Progenitor cell of endocrine pancreas (in vitro differentiated cells): ENCODE measurements around the gene CTXND1. TPM values are rescaled to one million over a fixed set of nuclear protein-coding genes. Genes with fewer than 3 reads are reported as not detected.

ENCODE experiments used
- DNase-seq: peaks from one replicate; pipeline ENCODE4 v3.0.0; 2021; ENCODE audit warnings: low spot score; ENCODE audit not compliant: unreplicated experiment
- H3K27ac Mint-ChIP-seq: 2 replicates; pipeline ENCODE4 v1.8.0; 2021; ENCODE audit warnings: mild to moderate bottlenecking, moderate library complexity, mixed read lengths
- H3K27me3 Mint-ChIP-seq: 2 replicates; pipeline ENCODE4 v1.8.0; 2021; ENCODE audit warnings: mixed read lengths
- H3K36me3 Mint-ChIP-seq: 2 replicates; pipeline ENCODE4 v1.8.0; 2022; ENCODE audit warnings: mixed read lengths; ENCODE audit not compliant: insufficient read depth
- H3K4me1 Mint-ChIP-seq: 2 replicates; pipeline ENCODE4 v1.8.0; 2021; ENCODE audit warnings: low read depth, mixed read lengths
- H3K4me3 Mint-ChIP-seq: 2 replicates; pipeline ENCODE4 v1.8.0; 2021; ENCODE audit warnings: low read depth, mild to moderate bottlenecking, moderate library complexity, mixed read lengths
- H3K9me3 Mint-ChIP-seq: 2 replicates; pipeline ENCODE4 v1.8.0; 2021; ENCODE audit warnings: low read depth, mixed read lengths
- total RNA-seq: library from RNA; stranded (reverse); gene quantifications from 2 replicates; pipeline ENCODE4 v1.2.1, GENCODE V29; 2021
- TF ChIP-seq, protein P1 (sequence below): fragments of 200-600 bp; sonication (generic); IDR thresholded peaks from one replicate; pipeline ENCODE4 v1.5.0; 2021; ENCODE audit warnings: antibody characterized with exemption, mild to moderate bottlenecking; ENCODE audit not compliant: unreplicated experiment

Gene CTXND1
- total RNA-seq, 1 donor from 2014 or later = 1.1 TPM

DNA sequence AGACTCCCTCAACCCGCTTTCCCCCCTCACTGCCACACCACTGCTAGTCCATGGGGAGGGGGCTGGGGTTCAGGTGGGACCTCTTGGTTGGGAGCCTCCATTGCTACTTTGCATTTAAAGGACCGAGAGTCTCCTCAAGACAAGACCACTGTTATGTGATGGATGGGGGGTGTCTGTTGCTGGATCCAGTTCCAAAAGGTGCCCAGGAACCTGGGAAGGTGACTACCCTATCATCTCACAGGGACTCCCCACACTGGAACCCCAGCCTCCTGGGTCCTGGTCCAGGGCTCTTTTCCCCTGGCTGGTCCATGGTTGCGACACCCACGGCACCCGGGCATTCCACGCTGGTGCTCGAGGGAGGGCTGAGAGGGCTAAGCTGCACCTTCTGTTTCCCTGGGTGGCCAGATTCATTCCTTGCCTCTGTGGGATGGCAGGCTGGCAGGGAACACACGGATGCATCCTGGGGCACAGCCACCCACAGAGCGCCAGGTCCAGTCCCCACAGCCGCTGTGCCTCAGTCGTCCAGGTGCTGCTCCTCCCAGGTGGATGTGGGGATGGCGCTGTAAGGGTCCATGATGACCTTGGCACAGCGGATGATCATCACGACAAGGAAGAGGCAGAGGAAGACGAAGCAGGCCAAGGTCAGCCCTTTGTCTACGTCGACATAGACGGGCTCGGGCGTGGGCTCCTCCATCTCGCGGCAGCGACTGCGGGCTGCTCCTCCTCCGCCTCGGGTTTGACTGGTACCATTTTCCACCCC lies 50.6 kb downstream of the CTXND1 start:
- Mint-ChIP-seq H3K36me3 (no peaks in the 10 kb centered on the region), H3K4me3 (no peak overlapping the region), H3K9me3 (no peaks in the 10 kb centered on the region), H3K4me1 (no peaks in the 10 kb centered on the region), H3K27ac (no peak overlapping the region), H3K27me3 (peaks cover 6% of the 10 kb centered on the region)
- TF ChIP-seq, protein P1, sequence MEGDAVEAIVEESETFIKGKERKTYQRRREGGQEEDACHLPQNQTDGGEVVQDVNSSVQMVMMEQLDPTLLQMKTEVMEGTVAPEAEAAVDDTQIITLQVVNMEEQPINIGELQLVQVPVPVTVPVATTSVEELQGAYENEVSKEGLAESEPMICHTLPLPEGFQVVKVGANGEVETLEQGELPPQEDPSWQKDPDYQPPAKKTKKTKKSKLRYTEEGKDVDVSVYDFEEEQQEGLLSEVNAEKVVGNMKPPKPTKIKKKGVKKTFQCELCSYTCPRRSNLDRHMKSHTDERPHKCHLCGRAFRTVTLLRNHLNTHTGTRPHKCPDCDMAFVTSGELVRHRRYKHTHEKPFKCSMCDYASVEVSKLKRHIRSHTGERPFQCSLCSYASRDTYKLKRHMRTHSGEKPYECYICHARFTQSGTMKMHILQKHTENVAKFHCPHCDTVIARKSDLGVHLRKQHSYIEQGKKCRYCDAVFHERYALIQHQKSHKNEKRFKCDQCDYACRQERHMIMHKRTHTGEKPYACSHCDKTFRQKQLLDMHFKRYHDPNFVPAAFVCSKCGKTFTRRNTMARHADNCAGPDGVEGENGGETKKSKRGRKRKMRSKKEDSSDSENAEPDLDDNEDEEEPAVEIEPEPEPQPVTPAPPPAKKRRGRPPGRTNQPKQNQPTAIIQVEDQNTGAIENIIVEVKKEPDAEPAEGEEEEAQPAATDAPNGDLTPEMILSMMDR = no peak
- DNase-seq = no peak

DNA sequence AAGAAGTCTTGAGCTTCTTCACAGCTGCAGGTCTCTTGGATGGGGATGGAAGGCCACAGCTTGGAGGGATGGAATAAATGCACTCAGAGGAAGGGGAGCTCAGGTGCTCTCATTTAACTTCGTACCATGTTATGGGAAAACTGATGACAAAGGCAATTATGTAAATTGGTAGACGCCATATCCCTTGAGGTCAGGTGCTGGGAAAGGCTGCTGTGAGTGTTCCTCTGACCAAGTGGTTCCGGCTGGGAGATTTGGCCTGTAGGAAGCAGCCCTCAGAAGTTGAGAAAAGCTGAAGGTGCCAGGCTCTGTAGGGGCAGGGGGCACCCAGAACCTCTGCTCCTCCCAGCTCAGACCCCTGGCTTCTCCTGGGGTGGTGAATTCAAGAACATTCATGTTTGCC lies 52.1 kb downstream of the CTXND1 start:
- Mint-ChIP-seq H3K9me3 (no peaks in the 10 kb centered on the region), H3K27me3 (peaks cover 6% of the 10 kb centered on the region), H3K27ac (no peak overlapping the region), H3K4me3 (no peak overlapping the region), H3K4me1 (no peaks in the 10 kb centered on the region), H3K36me3 (no peaks in the 10 kb centered on the region)
- TF ChIP-seq, protein P1 = no peak
- DNase-seq = no peak

DNA sequence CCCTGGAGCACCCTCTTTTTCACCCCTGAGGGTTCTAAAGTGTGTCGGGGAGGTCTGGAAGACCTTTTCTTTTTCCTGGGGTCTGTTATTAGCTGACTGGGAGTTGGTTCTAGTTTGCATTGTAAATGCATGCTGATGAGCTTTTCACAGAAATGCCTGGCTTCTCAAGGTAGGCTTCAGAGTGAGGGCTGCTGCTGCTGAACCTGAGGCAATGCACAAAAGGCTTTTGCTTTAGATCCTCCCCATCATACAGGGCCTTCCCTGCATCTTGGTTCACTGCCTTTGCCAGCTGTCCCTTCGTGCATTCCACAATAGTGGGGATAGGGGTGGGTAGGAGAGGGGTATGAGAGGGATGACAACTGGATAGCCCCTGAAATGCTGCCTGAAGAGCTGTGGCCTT lies 52.6 kb downstream of the CTXND1 start:
- H3K36me3 Mint-ChIP-seq = no peaks in the 10 kb centered on the region
- H3K4me3 Mint-ChIP-seq = no peak overlapping the region
- no peaks in the 10 kb centered on the region for H3K9me3 Mint-ChIP-seq
- TF ChIP-seq, protein P1 = no peak
- no peaks in the 10 kb centered on the region for H3K4me1 Mint-ChIP-seq
- no peak overlapping the region for H3K27ac Mint-ChIP-seq
- peaks cover 6% of the 10 kb centered on the region for H3K27me3 Mint-ChIP-seq
- DNase-seq = no peak

DNA sequence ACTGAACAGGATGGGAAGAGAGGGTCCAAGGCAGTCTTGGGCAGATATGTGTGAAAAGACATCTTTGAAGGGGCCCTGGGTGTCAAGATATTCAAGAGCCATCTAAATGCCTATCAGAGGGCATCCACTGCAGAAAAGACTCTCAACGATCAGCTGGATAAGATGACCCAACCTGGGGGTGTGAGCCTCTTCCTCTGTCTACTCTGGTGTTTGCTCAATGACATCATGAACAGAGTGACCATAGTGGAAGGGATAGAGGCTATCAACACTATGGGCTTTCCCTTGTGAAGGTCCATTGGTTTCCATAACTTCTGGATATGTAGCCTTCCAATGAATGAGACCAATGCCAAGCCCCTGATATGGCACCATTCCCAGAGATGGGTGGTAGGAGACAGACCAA lies 57.1 kb downstream of the CTXND1 start:
- TF ChIP-seq, protein P1 = no peak
- Mint-ChIP-seq H3K36me3 (no peaks in the 10 kb centered on the region), H3K27ac (no peak overlapping the region), H3K4me1 (peaks cover 6% of the 10 kb centered on the region), H3K4me3 (no peak overlapping the region), H3K27me3 (peaks cover 6% of the 10 kb centered on the region), H3K9me3 (no peaks in the 10 kb centered on the region)
- no peak for DNase-seq

DNA sequence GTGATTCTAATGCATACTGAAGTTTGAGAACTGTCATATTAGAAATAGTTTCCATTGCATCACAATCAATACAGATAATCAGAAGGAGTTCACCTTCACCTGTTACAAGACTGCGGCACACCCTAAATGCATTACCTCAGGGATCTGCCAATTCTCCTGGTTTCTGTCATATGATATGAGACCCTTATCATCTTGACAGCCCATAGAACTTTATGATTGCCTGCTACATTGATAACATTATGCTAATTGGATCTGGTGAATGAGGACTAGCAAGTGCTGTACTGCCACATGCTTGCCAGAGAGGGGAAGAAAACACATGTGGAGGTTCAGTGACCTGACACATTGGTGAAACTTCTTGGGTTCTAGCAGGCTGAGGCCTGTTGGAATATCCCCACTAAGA lies 57.8 kb downstream of the CTXND1 start:
- peaks cover 6% of the 10 kb centered on the region for H3K4me1 Mint-ChIP-seq
- no peak overlapping the region for H3K27ac Mint-ChIP-seq
- H3K27me3 Mint-ChIP-seq = peaks cover 3% of the 10 kb centered on the region
- H3K9me3 Mint-ChIP-seq = no peaks in the 10 kb centered on the region
- no peak for DNase-seq
- TF ChIP-seq, protein P1 = no peak
- H3K4me3 Mint-ChIP-seq = no peak overlapping the region
- H3K36me3 Mint-ChIP-seq = no peaks in the 10 kb centered on the region
